NCI-H2196 (cell line): ENCODE results near the gene CNGA4.
"Not testable (repeated sequence)": the region's sequence is repeated elsewhere in the genome, so short reads cannot be mapped to it uniquely, and the experiment has no call there.

Source experiments
- DNase-seq: peaks from one replicate; lab custom pipeline; 2025; ENCODE audit not compliant: unreplicated experiment; lab: John Stamatoyannopoulos, UW

The CNGA4 gene

GRCh38 chr11:6225024-6225423 is 13.9 kb upstream of the CNGA4 start:
- no peak for DNase-seq

GRCh38 chr11:6225896-6226295 is 13.0 kb upstream of the CNGA4 start:
- no peak for DNase-seq

DNA sequence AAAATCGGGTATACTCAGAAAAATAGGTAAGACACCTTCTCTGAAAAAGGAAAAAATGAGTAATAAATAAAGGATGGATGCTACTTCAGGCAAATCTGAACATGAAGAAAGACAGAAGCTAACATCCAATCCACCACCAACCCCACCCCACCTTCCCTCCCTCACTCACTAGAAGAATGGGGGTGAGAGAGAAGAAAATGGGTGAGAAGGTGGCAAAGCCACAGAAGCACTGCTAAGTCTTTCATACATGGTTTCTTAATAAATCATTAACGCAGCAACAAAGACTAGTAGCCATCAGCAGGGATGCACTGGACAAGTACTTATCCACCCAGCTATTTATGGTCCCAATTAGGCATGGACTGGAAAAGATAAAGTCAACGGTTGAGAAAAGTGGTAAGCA is 10.4 kb upstream of the CNGA4 start:
- DNase-seq: no peak

DNA sequence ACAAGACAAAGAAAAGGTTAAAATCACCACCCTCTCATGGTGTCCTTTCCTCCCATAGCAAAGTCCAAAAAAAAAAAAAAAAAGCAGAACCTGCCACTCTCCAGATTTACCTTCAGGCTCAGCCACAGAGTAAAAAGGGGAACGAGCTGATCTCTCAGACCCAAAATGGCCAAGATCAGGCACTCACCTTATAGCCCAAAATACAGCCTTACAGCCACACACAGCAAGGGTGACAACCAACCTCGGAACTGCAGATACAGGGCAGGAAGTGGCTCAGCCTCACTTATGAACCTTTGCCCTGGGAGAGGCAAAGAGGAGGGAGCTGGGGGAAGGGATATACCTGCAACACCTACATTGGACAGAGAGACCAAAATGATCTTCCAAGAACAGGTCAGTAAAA is 9.0 kb upstream of the CNGA4 start:
- DNase-seq: no peak

- DNase-seq: peak; percentile 3
These were observed 6.0 kb upstream of the CNGA4 start for GRCh38 chr11:6232899-6233298.

GRCh38 chr11:6233984-6234386 is 4.9 kb upstream of the CNGA4 start:
- DNase-seq: no peak

- DNase-seq: peak; percentile 99
These were observed 4.3 kb upstream of the CNGA4 start, which contains the start of gene FHIP1B for GRCh38 chr11:6234387-6235107. Gene FHIP1B (minus strand): TSS chr11:6234636. CDS start chr11:6224516, 10,120 bp downstream.

DNA sequence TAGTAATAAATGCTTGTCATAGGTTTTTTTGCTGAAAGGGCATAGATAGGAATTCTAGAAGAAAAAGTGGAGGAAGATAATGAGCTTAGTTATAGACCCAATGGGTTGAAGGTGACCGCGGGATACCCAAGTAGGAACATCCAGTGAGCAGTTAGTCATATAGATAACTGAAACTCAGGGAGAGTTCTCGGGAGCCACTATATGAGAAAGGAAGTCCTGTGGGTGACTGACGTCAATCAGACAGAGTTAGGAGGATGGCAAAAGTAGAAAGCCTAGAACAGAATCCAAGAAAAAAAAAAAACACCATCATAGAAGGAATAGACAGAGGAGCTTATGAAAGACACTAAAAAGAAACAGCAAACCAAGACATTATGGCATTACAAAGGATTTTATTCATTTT is 1.6 kb upstream of the CNGA4 start:
- DNase-seq: no peak

DNA sequence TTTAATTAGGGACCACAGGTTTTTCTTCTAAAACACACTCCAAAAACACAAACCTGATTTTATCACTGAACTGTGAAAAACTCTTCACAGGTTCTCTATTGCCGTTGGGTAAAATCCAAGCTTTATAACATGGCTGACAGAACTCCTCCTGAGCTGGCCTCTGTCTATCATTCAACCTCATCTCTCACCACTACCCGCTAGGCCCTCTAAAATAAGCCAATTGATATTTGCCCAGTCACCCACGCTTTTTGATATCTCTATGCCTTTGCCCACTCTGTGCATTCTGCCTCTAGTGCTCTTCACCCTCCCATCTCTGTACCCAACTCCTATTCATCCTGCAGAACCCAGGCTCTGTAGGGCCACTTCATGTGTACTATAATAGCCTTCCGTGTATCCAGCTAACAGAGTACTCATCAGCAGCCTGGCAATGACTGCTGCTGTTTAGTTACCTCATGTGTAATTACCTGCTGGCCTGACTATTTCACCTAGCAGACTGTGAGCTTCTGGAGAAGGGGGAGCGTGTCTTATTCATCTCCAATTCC is 1.1 kb upstream of the CNGA4 start:
- DNase-seq: no peak

DNA sequence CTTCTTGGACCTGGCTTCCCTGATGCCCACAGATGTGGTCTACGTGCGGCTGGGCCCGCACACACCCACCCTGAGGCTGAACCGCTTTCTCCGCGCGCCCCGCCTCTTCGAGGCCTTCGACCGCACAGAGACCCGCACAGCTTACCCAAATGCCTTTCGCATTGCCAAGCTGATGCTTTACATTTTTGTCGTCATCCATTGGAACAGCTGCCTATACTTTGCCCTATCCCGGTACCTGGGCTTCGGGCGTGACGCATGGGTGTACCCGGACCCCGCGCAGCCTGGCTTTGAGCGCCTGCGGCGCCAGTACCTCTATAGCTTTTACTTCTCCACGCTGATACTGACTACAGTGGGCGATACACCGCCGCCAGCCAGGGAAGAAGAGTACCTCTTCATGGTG is 1.2 kb downstream of the CNGA4 start:
- no peak for DNase-seq

GRCh38 chr11:6240781-6241180 is 1.9 kb downstream of the CNGA4 start:
- DNase-seq: no peak

DNA sequence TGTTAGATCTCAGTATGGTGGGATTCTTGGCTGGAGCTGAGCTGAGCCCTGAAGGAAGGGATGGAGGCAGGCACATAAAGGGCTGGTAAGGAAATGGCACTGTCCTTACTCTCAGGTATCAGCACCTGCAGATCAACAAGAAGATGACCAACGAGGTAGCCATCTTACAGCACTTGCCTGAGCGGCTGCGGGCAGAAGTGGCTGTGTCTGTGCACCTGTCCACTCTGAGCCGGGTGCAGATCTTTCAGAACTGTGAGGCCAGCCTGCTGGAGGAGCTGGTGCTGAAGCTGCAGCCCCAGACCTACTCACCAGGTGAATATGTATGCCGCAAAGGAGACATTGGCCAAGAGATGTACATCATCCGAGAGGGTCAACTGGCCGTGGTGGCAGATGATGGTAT is 2.4 kb downstream of the CNGA4 start:
- no peak for DNase-seq

DNA sequence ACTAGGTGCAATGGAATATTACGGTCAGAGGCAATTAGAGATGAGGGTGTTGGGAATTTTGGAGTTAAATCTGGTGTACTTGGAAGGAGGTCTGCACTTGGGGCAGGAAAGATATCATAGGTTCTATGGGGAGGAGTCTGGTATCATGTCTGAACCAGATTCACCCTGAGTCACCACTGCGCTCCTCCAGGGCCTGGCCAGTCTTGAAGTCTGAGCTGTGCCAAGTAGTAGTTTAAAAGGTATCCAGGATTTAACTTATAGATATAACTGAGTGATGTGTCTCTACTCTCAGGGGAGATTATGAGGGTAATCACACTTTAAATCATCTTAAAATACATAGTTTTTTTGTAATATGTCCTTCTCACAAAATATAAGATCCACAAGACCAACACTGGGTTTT is 6.6 kb downstream of the CNGA4 start:
- no peak for DNase-seq

DNA sequence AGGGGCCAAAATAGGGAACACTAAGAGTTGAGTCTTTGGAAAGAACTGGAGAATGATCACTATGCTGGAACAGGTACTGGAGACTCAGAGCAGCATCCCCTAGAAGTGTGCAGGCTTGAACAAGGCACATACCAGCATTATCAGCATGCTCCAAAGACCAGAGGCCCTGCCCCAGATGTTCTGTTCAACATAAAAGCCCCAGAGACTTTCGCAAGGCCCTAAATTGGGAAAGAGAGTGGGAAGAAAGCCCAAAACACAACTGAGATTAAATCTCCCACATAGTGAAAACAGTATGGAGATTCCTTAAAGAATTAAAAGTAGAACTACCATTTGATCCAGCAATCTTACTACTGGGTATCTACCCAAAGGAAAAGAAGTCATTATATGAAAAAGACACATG is 9.4 kb downstream of the CNGA4 start:
- DNase-seq: no peak

- not testable (repeated sequence) for DNase-seq
These were observed 10.0 kb downstream of the CNGA4 start for GRCh38 chr11:6248897-6249296.

- peak; percentile 63 for DNase-seq
These were observed 11.1 kb downstream of the CNGA4 start for GRCh38 chr11:6249770-6250555.

- peak; percentile 10 for DNase-seq
These were observed 12.3 kb downstream of the CNGA4 start for GRCh38 chr11:6251120-6251733.

DNA sequence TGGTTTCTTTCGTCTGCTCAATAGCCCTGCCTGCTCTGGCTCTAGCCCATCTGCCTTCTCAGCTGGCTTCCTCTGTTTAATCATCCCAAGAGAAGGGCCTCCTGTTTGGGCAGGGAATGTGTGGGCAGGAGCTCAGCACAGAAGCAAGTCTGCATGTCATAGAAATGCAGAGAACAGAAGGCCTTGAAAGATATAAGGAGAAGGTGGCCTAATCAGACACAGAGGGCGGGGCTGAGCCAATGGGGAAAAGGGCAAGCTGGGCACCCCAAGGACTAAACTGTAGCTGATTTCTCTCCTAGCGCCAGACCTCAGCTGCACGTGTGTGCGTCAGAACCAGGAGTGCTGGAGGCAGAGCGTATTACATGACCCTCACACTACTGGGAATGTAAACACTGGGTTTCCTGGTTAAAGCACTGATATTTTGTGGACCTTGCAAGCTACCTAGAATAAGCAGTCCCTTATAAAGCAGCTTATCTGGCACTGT is 13.1 kb downstream of the CNGA4 start:
- DNase-seq: peak; percentile 6

DNA sequence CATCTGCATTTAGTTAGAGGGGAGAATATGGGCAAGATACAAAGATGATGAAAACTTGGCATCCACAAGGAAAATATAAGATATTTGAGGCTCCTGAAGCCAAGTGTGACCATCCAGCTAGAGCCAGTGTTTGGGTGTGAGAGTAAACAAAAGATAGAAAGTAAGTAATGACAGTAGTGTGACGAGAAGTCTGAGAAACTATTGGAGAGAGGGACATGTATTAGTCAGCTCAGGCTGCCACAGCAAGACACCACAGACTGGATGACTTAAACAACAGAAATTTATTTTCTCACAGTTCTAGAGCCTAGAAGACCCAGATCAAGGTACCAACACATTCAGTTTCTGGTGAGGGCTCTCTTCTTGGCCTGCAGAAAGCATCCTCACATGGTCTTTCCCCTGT is 14.3 kb downstream of the CNGA4 start:
- no peak for DNase-seq

DNA sequence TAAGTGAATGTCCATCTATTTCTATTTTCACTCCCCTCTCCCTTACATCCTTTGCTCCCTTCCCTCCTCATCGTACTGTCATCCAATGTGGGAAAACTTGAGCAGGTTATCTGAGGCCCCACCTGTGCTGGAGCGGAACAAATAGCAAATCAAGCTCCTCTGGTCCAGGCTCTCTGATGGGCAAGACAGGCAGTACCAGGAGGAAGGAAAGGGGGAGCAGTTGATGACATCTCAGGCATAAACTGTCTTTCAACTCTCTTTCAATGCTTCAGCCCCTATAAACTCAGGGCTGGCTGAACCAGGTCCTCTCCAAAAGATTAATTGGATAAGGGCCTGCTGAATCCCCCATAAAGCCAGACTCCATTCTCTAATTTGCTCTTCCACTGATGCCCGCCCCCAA is 19.3 kb downstream of the CNGA4 start:
- no peak for DNase-seq

GRCh38 chr11:6258571-6259081 is 19.7 kb downstream of the CNGA4 start:
- no peak for DNase-seq
